ENCODE results near the gene MGAT1. TPM values are rescaled to one million over a fixed set of nuclear protein-coding genes. Genes with fewer than 3 reads are reported as not detected.

The MGAT1 gene
- total and polyA plus RNA-seq, 2 donors from 2014 or later = 73.3 to 132 TPM

DNA sequence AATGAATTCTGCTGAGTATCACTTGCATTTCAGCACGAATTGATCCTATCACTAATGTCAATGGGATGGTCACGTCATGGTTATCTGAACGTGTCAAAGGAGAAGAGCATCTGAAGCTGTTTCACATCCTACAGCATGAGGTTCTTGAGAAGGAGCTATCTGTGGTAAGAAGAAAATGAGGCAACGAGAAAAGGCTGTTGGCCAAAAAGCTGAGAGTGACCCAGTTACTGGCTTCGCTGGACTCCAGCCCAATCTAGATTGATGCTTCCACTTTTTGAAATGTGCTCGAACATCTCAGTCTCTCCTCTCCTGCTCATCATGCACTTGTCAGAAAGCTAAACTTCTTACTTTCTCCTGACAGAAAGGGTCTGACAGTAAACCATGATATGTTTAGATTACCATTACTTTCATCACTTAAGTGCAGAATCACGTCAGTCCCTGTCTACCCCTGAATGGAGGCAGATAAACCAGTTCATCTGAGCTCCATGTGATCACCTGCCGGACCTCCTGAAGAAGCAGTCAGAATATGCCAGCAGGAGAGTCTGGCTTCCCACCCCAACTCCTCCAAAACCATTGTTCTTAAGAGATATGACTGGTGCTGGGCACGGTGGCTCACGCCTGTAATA is 22.5 kb downstream of the MGAT1 start:
- H3K9ac ChIP-seq (ENCODE audit: low read length in 3 of 3) = no peak overlapping the region
- DNase-seq (no peak), FAIRE-seq (no peak)
- no peaks in the 10 kb centered on the region for H3K27me3 ChIP-seq (ENCODE audit: control insufficient read depth, insufficient read depth, low read length)
- no peak overlapping the region for H3K27ac ChIP-seq (ENCODE audit: low read depth in 2 of 2, low read length in 2 of 2)
- peaks cover 0 to 6% (median 0%) of the 10 kb centered on the region in 3 donors for H3K4me1 ChIP-seq (ENCODE audit: control insufficient read depth in 2 of 3, insufficient read depth in 2 of 3, low read depth in 1 of 3, low read length in 3 of 3)
- no peak overlapping the region for H3K4me3 ChIP-seq (ENCODE audit: low read length in 3 of 3)
- H3K9me3 ChIP-seq (ENCODE audit: control insufficient read depth in 2 of 3, insufficient read depth in 1 of 3, low read length in 3 of 3) = no peaks in the 10 kb centered on the region
- intact Hi-C loops (cut with DNase I) = loop anchor here (10.0 kb wide), 1 partner anchor 85 kb away; the partner anchor contains the start of gene ZFP62
- no peaks in the 10 kb centered on the region for H3K36me3 ChIP-seq (ENCODE audit: control insufficient read depth in 2 of 3, insufficient read depth in 3 of 3, low read length in 3 of 3)
- no peak for TF ChIP-seq CTCF (IDR thresholded peaks at IDR 0.05; ENCODE audit: borderline replicate concordance, extremely low read depth, insufficient read depth)

DNA sequence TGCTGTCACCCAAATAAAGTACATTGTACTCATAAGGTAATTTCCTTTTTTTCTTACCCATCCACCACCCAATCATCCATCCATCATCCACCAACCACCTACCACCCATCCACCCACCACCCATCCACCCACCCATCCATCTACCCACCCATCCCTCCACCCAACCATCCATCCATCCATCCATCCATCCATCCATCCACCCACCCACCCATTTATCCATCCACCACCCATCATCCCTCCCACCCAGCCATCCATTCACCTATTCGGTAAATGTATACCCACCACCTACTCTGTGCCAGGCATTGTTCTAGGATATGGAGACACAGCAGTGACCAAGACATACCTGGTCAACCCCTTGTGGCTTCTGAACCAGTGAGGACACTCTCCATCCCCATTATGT is 25.1 kb downstream of the MGAT1 start:
- Histone ChIP-seq H3K36me3 (ENCODE audit: control insufficient read depth in 2 of 3, insufficient read depth in 3 of 3, low read length in 3 of 3) (no peaks in the 10 kb centered on the region), H3K4me3 (ENCODE audit: low read length in 3 of 3) (no peak overlapping the region), H3K4me1 (ENCODE audit: control insufficient read depth in 2 of 3, insufficient read depth in 2 of 3, low read depth in 1 of 3, low read length in 3 of 3) (no peaks in the 10 kb centered on the region), H3K9me3 (ENCODE audit: control insufficient read depth in 2 of 3, insufficient read depth in 1 of 3, low read length in 3 of 3) (no peaks in the 10 kb centered on the region), H3K9ac (ENCODE audit: low read length in 3 of 3) (no peak overlapping the region), H3K27ac (ENCODE audit: low read depth in 2 of 2, low read length in 2 of 2) (no peak overlapping the region), H3K27me3 (ENCODE audit: control insufficient read depth, insufficient read depth, low read length) (no peaks in the 10 kb centered on the region)
- no peak for DNase-seq
- TF ChIP-seq CTCF (IDR thresholded peaks at IDR 0.05; ENCODE audit: borderline replicate concordance, extremely low read depth, insufficient read depth) = no peak
- intact Hi-C loops (cut with DNase I) = no loop called here
- no peak for FAIRE-seq

DNA sequence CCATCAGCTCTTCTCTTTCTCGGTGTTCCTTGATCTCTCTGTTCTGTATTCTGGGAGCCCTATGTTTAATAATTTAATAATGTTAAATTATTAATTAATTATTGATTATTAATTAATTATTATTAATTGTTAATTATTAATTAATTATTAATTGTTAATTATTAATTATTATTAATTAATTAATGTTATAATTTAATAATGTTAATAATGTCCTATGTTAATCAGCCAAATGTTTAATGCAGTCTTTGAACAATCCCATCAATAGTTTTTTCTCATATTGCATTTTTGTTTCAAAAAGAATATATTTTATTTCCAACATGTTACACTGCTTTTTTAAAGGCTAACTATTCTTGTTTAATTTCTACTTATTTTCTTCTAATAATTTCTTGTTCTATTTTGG is 26.2 kb downstream of the MGAT1 start:
- DNase-seq (no peak), FAIRE-seq (peak; percentile 87)
- no peak overlapping the region for H3K27ac ChIP-seq (ENCODE audit: low read depth in 2 of 2, low read length in 2 of 2)
- no peaks in the 10 kb centered on the region for H3K27me3 ChIP-seq (ENCODE audit: control insufficient read depth, insufficient read depth, low read length)
- TF ChIP-seq CTCF (IDR thresholded peaks at IDR 0.05; ENCODE audit: borderline replicate concordance, extremely low read depth, insufficient read depth) = no peak
- H3K4me3 ChIP-seq (ENCODE audit: low read length in 3 of 3) = no peak overlapping the region
- H3K9me3 ChIP-seq (ENCODE audit: control insufficient read depth in 2 of 3, insufficient read depth in 1 of 3, low read length in 3 of 3) = peaks cover 0 to 6% (median 0%) of the 10 kb centered on the region in 3 donors
- no peaks in the 10 kb centered on the region for H3K4me1 ChIP-seq (ENCODE audit: control insufficient read depth in 2 of 3, insufficient read depth in 2 of 3, low read depth in 1 of 3, low read length in 3 of 3)
- no peaks in the 10 kb centered on the region for H3K36me3 ChIP-seq (ENCODE audit: control insufficient read depth in 2 of 3, insufficient read depth in 3 of 3, low read length in 3 of 3)
- no peak overlapping the region for H3K9ac ChIP-seq (ENCODE audit: low read length in 3 of 3)
- intact Hi-C loops (cut with DNase I) = no loop called here

GRCh38 chr5:180775624-180776023 is 27.0 kb downstream of the MGAT1 start:
- DNase-seq = no peak
- intact Hi-C loops (cut with DNase I) = no loop called here
- Histone ChIP-seq H3K4me3 (ENCODE audit: low read length in 3 of 3) (no peak overlapping the region), H3K27ac (ENCODE audit: low read depth in 2 of 2, low read length in 2 of 2) (no peak overlapping the region), H3K4me1 (ENCODE audit: control insufficient read depth in 2 of 3, insufficient read depth in 2 of 3, low read depth in 1 of 3, low read length in 3 of 3) (no peaks in the 10 kb centered on the region), H3K36me3 (ENCODE audit: control insufficient read depth in 2 of 3, insufficient read depth in 3 of 3, low read length in 3 of 3) (no peaks in the 10 kb centered on the region), H3K9me3 (ENCODE audit: control insufficient read depth in 2 of 3, insufficient read depth in 1 of 3, low read length in 3 of 3) (peaks cover 0 to 6% (median 0%) of the 10 kb centered on the region in 3 donors), H3K27me3 (ENCODE audit: control insufficient read depth, insufficient read depth, low read length) (no peaks in the 10 kb centered on the region), H3K9ac (ENCODE audit: low read length in 3 of 3) (no peak overlapping the region)
- FAIRE-seq = no peak
- no peak for TF ChIP-seq CTCF (IDR thresholded peaks at IDR 0.05; ENCODE audit: borderline replicate concordance, extremely low read depth, insufficient read depth)
